HG02588 (cell line): ENCODE measurements around the gene TRAF7.
"Not testable (repeated sequence)": the region's sequence is repeated elsewhere in the genome, so short reads cannot be mapped to it uniquely, and the experiment has no call there.

Source experiments
- ATAC-seq: cut with Tn5 transposase; IDR thresholded peaks from one replicate; pipeline ENCODE4 v1.9.1; 2021; ENCODE audit warnings: mild to moderate bottlenecking, moderate library complexity; ENCODE audit not compliant: unreplicated experiment

TRAF7 gene

DNA sequence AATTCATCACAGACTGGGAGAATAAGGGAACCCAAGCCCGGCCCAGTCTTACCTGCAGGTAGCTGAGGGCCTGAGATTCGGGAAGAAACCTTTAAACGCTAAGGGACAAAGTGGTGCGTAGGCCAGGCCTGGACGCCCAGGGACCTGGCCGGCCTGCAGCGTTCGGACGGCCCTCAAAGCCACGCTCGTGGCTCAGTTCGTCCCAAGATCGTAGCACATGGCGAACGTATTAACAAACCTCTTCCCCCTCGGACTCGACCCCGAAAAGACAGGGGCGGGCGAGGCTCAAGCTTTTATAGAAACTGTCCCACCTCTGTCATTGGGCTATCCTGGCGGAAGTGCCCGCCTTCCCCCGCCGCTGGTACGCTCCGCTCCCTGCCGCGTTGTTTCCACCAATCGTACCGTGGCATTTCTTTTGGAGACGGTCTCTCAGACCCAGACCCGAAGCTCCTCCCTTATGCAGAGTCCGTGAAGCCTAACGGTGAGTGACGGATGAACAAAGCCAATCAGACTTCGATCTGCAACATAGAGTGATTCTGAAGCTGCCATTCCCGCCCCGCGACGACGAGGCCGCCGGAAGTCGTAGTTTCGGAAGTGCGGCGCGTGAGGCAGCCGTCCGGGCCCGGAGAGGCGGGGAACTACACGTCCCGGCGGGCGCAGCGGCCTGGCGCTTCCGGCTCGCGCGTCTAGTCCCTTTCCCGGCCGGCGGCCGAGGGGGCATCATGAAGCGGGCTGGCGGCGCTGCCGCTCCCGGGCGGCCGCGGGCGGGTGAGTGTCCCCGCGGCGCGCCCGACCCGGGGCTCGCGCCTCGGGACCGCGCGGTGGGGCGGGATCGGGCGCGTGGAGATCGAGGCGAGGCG lies at the start of gene TRAF7:
TSS of gene TRAF7 (plus strand) at position 692 of the 860 bp plus-strand sequence. CDS start 8,139 bp downstream, outside the sequence.
- peak; percentile 75 for ATAC-seq

DNA sequence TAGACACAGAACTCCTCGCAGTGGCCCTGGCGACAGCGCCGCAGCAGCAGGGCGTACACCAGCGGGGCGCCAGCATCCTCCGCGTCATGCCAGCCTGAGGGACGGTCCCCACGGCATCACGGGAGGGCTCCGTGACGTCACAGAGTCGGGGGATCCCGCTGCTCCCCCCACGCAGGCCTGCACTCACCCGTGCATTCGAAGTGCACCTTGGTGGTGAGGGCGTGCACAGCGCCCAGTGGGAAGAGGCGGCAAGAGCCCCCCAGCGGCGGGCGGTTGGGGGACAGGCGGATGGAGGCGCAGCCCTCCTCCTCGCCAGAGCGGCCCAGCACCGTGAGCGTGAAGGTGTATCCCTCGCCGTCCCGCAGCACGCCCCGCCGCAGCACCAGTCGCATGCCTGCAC lies 49.4 kb upstream of the TRAF7 start:
- not testable (repeated sequence) for ATAC-seq

DNA sequence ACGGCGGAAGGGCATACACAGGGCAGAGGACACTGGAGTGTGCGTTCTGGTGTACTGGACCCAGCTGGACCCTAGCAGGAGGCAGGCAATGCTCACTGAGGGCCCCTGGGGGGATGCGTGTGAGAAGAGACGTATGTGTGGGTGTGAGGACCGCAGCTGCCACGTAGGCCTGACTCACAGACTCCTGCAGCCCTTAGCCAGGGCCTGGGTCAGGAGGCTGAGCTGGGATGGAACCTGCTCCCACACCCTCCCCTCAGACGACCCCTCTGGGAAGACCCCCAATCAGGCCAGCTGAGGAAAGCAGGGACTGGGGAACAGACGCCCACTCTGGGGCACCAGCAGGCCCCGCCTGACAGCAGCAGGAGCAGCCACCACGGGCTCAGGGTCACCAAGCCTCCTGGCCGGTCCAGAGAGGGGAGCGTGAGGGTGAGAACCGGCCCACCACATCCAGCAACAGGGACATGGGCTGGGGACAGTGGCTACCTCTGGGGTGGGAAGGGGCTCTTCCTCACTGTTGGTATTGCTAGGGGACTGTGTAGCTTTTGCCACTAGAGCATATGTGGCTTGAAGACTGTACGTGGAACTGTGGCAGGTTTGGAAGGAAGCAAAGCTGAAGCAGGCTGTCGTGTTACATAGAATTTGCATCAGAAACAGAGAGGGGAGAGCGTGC lies 48.3 kb upstream of the TRAF7 start:
- ATAC-seq = not testable (repeated sequence)

DNA sequence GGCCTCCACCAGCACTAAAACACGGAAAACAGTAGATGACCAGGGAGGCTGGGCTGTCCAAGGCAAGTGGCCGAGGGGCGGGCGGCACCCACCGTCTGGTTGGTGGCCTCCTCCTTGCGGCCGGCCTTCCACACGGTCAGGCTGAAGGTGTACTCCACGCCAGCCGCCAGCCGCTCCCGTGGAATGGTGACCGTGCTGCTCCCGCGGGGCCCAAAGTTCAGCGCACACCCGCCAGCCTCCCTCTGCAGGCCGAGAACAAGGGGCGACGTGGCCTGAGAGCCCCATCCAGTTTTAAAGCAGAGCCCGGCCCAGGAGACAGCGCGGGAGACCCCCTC lies 47.8 kb upstream of the TRAF7 start:
- not testable (repeated sequence) for ATAC-seq

DNA sequence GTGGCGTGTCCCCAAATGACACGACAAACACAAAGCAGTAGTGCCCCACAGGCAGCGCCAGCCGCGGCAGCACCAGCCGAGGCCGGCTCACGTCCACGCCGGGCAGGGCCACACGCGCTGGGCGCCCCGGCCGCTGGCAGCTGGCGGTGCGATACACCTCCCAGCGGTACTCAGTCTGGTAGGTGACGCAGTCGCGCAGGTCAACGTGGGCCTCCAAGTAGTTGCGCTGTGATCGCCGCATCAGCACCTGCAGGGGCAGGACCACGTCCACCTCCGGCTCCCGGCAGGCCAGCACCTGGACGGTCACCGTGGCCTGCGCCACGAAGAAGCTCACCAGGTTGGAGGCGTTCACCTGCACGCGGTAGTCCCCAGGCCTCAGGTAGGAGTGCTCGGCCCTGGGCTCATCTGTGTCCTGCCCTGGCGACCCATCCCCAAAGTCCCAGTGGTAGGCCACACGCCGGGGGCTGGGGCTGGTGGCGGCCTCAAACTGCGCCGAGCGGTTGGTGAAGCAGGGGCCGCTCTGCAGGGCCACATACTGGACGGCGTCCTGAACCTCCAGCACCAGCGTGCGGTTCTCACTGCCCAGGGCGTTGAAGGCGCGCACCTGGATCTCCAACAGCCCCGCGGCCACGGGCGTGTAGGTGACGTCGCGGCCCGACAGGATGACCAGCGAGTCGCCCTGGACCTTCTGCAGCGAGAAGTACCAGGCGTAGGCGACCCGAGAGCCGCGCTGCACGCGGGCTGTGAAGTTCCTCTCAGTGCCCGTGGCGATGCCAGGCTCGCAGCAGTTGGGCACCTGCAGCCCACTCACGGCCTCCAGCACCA lies 46.9 kb upstream of the TRAF7 start:
- ATAC-seq = not testable (repeated sequence)

DNA sequence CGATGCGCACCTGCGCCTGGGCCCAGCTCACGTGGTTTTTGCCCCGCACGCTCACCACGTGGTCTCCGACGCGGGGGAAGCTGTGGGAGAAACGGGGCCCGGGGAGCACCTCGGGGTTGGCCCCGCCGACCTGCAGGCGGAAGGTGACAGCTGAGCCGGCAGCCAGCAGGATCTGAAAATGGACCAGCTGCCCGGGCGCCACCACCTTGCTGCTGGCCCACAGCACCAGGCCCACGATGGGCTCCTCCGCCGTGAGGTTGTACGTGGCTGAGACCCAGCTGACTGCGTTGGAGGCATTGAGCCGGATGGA lies 46.4 kb upstream of the TRAF7 start:
- not testable (repeated sequence) for ATAC-seq

DNA sequence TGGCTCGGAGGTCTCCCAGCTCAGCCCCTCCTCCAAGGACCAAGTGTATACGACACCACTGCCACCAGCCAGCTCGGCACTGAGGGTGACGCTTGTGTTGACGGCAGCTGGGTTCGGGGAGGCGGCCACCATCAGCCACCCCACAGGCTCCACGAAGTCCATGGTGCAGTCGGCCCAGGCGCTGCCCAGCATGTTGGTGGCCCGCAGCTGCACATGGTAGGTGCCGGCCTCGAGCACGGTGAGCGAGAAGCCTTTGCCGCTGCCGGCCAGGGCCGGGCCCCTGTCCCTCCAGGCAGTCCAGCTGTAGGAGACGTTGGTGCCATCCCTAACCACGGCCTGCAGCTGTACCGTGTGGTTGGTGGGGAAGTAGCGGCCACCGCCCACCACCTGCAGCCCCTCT lies 45.7 kb upstream of the TRAF7 start:
- not testable (repeated sequence) for ATAC-seq

DNA sequence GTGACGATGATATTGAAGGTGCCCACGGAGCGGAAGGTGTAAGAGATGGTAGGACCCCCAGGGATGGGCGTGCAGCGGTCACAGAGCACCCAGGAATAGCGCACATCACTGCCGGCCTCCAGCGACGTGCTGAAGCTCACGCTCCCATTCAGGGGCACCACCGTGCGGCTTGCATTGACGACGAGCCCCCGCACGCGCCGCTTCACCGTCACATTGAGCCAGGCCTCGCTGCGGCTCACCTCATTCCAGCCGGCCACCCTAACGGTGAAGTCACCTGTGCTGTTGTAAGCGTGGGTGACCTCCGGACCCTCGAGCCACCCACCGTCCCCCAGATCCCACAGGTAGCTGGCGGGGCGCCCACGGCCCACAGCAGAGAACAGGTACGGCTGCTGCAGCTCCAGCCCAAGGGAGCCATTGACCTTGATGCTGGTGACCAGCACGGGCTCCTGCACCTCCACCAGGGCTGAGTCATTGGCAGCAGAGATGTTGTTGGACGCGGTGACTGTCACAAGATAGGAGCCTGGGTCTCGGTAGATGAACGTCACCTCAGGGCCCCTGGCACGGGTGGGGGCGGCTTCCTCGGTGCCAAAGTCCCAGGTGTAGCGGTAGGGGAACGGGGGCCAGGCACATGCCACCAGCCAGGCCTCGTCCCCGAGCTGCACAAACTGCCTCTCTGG lies 45.1 kb upstream of the TRAF7 start:
- not testable (repeated sequence) for ATAC-seq

DNA sequence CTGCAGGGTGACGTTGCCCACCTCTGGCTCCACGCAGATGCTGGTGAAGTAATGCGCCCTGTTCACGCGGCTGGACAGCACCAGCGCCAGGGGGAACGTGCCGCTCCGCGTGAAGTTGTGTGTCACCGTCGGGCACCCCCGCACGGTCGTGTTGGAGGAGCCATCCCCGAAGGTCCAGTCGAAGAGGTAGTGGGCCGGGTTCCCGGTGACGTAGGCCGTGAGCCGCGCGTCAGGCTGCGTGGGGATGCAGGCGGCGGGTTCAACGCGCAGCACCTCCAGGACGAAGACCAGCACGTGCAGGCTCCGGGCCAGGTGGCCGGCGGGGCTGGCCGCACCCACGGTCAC lies 44.6 kb upstream of the TRAF7 start:
- ATAC-seq = not testable (repeated sequence)

DNA sequence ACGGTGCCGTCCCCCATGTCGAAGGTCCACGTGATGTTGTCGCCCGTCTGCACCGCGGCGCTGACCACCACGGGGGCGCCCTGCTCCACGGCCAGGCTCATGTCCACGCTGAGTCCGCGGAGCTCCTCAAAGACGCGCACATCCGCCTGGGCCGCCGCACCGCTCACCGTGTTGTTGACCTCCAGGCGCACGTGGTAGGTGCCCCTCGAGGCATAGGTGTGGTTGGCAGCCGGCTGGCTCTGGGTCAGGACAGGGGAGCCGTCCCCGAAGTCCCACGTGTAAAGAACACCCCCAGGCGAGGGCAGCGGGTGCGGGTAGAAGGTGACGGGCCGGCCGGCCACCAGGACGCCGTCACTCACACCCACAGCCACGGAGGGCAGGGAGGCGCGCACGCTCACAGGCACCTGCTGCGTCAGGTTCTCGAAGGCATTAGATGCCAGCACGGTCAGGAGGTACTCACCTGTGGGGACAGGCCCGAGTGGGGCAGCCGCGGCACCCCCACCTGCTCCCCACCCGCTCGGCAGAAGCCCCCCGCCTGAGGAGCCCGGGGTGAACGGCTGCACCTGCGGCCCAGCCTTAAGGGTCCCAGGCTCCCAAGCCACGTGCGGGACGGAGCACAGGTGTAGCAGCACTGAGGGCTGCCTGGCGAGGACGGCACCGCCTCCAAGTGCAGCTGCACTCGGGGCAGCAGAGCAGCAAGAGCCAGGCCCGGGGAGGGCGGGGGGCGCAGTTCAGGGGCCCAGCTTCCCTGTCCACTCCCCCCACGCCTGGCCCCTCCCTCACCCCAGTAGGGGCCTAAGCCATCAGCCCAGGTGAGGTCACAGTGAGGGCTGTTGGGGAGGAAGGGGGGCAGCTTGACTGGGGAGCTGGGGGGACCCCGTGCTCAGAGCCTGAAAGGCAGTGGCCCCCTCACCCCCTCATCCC lies 43.9 kb upstream of the TRAF7 start:
- ATAC-seq = not testable (repeated sequence)

DNA sequence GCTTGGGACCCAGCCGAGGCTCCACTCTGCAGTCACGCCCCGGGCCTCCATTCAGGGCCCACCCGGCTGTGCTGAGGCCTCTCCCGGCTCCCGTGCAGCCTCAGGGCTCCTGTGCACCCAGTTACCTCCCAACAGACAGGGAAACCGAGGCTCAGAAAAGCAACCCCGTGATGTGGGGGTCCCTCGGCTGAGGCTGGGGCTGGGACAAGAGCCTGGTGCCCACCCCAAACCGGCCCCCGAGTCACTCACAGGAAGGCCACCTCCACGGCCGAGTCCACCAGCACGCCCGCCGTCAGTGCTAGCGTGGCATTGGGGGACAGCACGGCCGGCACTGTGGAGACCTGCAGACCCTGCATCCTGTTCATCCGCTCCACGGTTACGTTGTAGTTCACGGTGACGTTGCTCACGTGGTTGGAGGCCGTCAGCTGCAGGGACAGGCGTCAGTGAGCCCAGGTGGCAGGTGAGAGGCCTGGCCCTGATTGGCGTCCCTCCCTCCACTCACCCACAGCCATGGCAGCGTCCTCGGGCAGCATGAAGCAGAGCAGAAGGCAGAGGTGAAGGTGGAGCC lies 43.0 kb upstream of the TRAF7 start:
- not testable (repeated sequence) for ATAC-seq

DNA sequence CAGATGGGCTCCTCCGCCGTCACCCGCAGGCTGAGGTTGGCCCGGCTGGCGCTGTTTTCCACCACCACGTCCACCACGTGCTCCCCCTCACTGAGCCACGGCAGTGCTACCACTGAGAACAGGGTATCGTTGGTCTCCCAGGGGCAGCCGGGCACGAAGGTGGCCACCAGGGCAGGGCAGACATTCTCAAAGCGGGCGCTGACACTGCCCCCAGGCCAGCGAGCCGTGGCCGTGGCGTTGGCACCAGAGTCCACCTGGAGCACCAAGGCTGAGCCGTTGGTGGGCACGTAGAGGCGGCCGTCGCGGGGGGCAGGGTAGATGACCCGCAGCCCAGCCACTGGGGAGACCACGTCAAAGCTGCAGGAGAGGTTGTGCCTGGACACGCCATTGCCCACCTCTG lies 41.4 kb upstream of the TRAF7 start:
- ATAC-seq = not testable (repeated sequence)

DNA sequence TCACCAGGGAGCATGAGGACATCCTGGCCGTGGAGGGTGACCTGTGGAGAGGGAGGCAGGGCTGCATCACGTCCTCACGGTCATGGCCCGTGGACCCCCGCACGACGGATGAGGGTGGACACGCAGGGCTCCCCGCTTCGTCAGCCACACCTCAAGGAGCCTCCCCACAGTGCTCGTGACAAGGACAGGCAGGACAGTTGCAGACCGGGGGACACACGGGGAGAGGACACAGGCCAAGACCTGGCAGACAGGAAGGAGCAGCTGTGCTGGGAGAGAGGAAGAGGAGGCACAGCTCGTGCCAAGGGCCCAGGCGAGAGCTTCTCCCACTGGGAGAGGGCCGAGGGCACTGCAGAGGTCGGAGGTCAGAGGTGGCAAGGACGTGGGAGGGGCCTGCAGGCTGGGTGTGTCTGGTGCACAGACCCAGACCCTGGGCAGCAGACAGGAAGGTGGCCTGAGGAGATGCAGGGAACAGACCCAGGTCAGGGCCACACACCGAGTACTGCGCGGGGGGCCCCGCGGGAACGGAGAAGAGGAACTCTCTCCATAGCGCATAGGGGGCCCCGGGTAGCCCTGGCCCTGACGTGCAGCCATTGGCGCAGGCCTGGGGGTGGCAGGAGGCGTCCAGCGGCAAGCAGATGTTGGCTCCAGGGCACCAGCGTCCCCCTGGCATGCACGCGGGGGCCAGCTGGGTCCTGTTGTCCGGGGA lies 40.5 kb upstream of the TRAF7 start:
- ATAC-seq = not testable (repeated sequence)

DNA sequence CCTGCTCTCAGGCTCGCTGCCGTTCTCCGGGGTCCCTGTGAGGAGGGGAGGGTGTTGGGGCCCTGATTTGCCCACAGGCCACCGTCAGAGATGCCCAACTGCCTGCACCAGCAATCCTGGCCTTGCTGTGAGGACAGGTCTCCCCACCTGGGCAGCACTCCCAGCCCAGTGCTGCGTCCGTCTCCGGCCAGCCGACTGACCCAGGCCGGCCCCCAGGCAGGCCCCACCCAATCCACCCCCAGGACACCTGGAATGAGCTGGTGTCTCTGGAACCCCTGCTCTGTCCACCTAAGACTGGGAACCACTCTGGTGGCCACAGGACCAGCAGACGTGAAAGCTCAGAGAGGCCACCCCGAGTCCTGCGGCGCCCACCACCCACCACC lies 40.0 kb upstream of the TRAF7 start:
- no peak for ATAC-seq

DNA sequence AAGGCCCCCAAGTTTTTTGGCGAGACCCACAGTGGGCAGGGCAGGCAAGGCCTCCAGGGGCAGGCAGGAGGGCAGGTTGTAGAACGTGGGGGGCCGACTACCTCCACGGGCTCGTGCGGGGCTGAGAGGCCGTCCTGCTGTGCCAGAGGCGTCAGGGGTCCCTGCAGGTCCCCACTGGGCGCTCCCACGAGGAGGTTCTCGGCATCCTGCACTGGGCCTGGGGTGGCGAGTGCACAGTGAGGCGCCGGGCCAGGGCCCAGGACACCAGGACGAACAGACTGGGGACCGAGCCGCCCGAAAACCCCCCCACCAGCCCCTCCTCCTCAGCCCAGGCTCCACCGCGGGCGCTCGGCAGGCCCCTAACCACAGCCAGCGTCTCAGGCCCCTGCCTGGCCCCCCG lies 39.2 kb upstream of the TRAF7 start:
- not testable (repeated sequence) for ATAC-seq

DNA sequence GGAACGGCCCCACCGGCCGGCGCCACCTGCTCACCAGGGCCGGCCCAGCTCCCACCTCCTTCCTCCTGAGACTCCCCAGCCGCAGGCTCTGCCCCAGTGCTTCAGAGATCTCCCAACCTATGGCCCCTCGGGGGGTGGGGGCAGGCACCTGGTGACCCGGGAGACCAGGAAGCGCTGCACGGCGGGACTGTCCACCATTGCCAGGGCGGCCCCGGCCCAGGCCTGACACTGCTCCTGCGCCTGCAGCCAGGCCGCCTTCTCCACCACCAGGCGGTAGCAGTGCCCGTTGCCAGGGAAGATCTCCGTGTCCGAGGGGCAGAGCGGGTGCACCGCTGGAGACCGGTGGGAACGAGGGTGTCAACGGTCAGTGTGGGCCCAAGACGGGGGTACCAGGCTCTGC lies 38.2 kb upstream of the TRAF7 start:
- ATAC-seq = not testable (repeated sequence)

DNA sequence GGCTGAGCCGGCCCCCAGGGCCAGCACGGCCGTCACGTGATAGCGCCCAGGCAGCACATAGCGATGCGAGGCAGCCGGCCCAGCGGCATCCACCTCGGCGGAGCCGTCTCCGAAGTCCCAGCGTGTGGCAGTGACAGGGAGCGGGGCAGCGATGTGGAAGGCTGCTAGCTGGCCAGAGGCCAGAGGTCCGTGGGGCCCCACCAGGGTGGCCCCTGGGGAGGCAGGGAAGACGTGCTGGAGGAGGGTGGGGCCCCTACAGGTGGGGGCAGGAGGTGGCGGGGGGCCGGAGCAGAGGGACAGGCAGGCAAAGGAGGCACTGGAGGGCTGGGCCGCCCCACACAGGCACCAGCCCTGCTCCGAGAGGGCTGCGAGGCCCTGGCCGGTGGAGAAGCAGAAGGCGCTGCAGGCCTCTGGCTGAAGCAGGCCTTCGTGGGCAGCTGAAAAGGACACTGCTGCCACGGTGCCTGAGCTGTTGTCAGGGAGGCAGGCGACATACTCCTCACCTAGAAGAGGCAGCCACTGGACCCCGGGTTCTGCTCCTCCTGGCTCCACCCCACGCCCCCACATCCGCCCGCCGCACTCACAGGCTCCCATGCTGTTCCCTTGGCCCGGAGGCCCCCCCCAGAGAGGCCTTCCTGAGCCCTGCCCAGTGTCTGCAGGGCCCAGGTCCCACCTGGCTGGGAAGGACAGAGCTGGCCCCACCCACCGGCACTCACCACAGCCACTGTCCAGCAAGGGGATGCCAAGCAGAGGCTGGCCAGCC lies 37.4 kb upstream of the TRAF7 start:
- ATAC-seq = not testable (repeated sequence)

DNA sequence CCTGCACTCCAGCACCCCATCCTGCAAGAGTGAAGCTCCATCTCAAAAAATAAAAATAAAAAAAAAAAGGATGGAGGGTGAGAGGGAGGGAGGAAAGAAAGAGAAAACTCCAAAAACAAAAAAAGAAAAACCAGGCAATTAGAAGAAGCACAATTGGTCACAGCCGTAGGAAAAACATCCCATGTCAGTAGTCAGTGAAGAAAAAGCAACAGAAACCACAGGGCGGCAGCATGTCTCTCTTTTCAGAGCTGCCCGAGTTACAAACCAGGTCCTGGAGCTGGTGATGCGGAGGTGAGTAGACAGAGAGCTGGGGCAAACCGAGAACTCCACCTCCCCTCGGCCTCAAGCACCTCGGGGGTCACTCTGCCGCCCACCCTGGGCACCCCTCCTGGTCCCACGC lies 34.3 kb upstream of the TRAF7 start:
- ATAC-seq = not testable (repeated sequence)
